HG02981 (cell line): ENCODE data around the gene NT5DC4.
A peak's percentile ranks its signal among the peaks of the same experiment; 100 is the strongest.

Experiments used
- ATAC-seq: cut with Tn5 transposase; IDR thresholded peaks from one replicate; pipeline ENCODE4 v1.9.1; 2021; ENCODE audit warnings: mild to moderate bottlenecking, moderate library complexity; ENCODE audit not compliant: unreplicated experiment

NT5DC4 gene

DNA sequence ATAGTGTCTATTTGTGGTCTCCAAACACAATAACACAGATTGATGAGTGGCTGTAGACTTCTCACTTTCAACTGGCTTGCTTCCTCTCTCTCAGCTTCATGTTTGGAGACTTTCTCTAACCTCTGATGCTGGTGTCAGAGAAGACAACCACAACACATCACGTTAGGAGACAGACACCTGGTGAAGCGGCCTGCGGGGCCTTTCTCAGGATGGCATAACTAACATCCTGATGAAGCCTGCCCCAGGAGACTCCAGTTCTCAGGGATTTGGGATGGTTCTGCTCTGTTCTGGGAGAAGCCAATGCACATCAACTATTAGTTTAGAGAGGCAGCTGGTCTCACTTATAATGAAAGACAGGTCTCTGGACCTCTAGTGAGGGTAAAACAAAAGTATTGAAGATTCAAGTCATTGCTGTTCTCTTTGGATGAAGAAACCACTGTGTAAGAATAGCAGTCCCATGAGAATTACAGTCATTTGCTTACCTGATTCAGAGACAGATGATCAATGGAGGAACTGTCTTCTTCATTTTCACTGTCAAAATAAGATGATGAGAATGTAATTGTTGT lies 61.5 kb downstream of the NT5DC4 start:
- ATAC-seq: peak; percentile 85

DNA sequence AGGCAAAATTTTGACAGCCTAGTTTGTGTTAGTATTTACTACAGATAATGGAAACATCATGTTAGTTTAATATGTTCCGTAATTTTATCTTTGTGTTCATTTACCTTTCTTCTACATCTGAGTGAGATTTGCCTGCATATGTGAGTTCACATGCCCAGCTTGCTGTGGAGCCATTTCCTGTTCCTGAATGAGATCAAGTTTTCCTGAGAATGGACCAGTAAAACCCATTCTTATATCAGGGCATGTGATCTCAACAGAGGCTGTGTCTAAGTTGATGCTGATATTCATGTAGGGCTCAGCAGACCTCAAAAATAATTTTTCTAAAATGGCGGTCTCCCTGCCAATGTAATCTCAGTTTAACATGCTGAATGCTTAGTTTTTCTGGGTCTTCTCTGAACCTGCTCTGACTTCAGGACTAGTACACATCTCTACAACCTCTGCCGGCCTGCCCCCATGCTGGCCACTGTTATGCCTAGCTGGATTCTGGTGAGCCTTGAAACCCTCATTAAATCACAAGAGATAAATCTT lies 62.4 kb downstream of the NT5DC4 start:
- ATAC-seq: no peak

DNA sequence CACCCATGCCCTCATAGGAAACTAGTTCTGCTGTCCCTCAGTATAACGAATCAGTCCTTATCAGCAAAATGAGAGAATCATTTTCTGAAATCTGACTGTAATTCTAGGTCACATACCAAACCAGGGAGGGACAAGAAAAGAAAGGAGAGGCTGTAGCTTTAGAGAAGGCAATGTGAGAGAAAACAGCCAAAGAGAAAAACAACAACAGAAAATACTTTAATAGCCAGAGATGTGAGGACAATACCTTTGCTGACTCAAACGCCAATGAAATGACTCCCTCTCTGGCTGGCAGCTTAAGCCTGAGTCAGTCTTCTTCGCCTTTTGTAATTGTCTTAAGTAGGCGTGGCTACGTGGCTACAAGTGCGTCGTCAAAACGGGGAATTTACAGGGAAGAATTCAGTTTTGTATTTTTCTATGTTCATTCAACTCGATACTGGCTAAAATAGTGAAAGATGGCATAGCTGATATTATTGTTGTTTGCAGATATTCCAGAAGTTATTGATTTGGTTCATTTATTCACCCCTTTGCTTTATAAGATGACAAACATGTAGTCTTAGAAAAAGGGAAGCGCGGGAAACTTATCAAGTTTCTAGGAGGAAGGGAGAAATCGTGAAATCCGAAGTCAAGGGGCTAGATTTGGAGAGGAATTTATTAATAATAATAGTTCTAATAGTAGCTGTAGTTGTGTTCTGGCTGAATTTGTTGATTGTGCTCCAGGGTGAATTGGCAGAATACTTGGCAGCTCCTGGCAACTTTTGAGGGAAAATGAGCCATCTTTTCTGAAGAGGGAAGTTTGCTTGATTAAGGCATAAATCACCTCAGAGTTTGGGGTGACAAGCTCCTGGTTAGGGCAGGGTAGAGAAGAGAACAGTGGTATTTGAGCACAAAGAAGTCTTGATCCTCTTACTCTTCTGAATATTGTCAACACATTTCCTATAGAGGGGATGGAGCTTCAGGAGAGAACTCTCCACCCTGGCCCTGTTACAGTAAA lies 63.7 kb downstream of the NT5DC4 start, which contains the start of gene IL1A:
Gene IL1A, minus strand, starts transcription at position 295 of the 991 bp plus-strand sequence. CDS start 723 bp downstream, outside the sequence.
- no peak for ATAC-seq

DNA sequence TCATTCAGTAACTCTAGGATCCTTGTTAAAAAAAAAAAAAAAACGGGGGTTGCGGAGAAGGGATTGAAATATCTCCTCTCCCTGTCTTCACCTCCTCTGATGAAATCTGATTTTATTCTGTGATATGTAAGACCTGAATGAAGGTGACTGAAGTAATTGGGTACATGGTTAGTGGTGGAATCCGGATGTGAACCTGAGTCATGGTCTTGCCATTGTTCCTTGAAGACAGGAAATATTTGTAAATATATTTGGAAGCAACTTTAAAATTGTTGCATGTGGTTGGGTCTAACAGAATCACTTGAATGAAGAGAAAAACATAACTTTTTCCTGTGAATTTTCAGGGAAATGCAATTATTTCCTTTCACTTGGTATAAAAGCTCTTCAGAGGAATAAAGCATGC lies 66.5 kb downstream of the NT5DC4 start:
- ATAC-seq: no peak

DNA sequence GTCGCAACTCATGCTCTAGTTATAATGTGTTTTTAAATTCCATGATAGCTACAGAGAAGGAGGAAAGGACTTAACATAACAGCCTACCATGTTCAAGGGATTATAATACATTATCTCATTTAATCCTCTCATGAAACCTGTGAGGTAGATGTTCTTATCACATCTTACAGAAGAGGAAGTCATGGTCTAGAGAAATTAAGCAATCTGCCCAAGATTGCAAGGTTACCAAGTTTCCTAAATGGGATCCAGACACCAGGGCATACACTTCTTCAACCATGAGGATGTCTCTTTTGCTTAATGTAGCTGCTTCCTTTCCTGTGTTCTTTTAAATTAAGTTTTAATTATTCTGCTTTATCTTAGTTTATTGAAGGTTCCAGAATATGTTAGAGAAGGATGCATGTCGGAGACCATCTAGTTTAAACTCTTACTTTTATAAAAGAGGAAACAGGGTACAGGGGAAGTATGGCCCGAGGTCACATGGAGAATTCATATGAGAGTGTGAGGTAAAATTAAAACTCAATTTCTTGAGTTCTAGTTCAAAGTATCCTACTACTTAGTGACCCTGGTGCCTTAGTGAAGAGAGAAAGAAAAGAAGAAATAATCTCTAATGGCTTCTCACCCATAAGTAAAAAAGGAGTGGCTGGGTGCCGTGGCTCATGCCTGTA lies 67.0 kb downstream of the NT5DC4 start:
- ATAC-seq: no peak

DNA sequence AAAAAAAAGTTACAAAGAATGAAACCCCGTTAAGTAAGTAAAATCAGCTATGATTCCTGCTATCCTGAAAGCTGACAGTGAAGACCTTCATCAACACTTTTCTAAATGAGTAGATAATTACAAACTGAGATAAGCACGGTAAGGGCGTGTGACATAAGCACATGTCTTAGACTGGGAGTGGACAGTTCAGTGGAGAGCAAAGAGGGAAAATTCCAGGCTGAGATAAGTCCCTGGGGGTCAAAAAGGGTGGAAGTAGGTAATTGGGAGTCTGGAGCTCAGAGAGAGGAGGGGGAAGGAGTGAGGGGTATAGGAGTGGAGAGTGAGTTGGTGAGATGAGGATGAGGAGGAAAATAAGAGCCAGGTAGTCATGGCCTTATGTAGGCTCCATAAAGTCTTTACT lies 67.8 kb downstream of the NT5DC4 start:
- ATAC-seq: no peak
